ENCODE measurements around the gene PRKG1. TPM values are rescaled to one million over a fixed set of nuclear protein-coding genes. Genes with fewer than 3 reads are reported as not detected.

PRKG1 gene
- total RNA-seq, 1 experiment from 2014 or later: 0.09 TPM

- H3K36me3 ChIP-seq (ENCODE audit: control insufficient read depth, insufficient read depth, low read length): no peaks in the 10 kb centered on the region
- no peaks in the 10 kb centered on the region for H3K4me1 Mint-ChIP-seq (ENCODE audit: low read depth, unreplicated experiment)
- peaks cover 9% of the 10 kb centered on the region for H3K9me3 Mint-ChIP-seq (ENCODE audit: unreplicated experiment)
- no peaks in the 10 kb centered on the region for H3K27me3 Mint-ChIP-seq (ENCODE audit: insufficient read depth, unreplicated experiment)
- H3K27ac Mint-ChIP-seq (ENCODE audit: unreplicated experiment): no peak overlapping the region
- ChIA-PET CTCF (interaction anchor here (0.6 kb wide), 2 partner anchors 463 to 962 kb away, joined by 4 to 5 read pairs; no protein-coding TSS in a partner anchor), POLR2A (no interaction called here)
- no peak overlapping the region for H3K4me3 Mint-ChIP-seq (ENCODE audit: unreplicated experiment)
- H3K9me3 ChIP-seq: peaks cover 5% of the 10 kb centered on the region; the same call in 1 of the 2 replicates
- no TSS peak for BruUV-seq (replicated peaks)
- TF ChIP-seq CTCF (IDR thresholded peaks at IDR 0.05; ENCODE audit: insufficient read depth in 1 of 2, low read depth in 1 of 2, low read length in 1 of 2, severe bottlenecking in 1 of 2, unreplicated experiment in 1 of 2): no peak
- no peak for DNase-seq
- intact Hi-C loops (cut with micrococcal nuclease; ENCODE audit: unreplicated experiment): no loop called here
- H3K4me1 ChIP-seq: no peaks in the 10 kb centered on the region
- no peaks in the 10 kb centered on the region for H3K36me3 Mint-ChIP-seq (ENCODE audit: insufficient read depth, unreplicated experiment)
- H3K27me3 ChIP-seq (replicated peaks; ENCODE audit: control insufficient read depth, insufficient read depth, low read length): no peaks in the 10 kb centered on the region
- H3K4me3 ChIP-seq (ENCODE audit: low read depth, low read length): no peak overlapping the region
These were observed 778.0 kb downstream of the PRKG1 start for GRCh38 chr10:51852297-51852696.

GRCh38 chr10:51857305-51857704 lies 783.0 kb downstream of the PRKG1 start:
- Mint-ChIP-seq H3K4me3 (ENCODE audit: unreplicated experiment) (no peak overlapping the region), H3K4me1 (ENCODE audit: low read depth, unreplicated experiment) (peaks cover 9% of the 10 kb centered on the region), H3K27ac (ENCODE audit: unreplicated experiment) (no peak overlapping the region), H3K27me3 (ENCODE audit: insufficient read depth, unreplicated experiment) (no peaks in the 10 kb centered on the region), H3K9me3 (ENCODE audit: unreplicated experiment) (peaks cover 9% of the 10 kb centered on the region), H3K36me3 (ENCODE audit: insufficient read depth, unreplicated experiment) (no peaks in the 10 kb centered on the region)
- intact Hi-C loops (cut with micrococcal nuclease; ENCODE audit: unreplicated experiment): no loop called here
- Histone ChIP-seq H3K36me3 (ENCODE audit: control insufficient read depth, insufficient read depth, low read length) (no peaks in the 10 kb centered on the region), H3K4me1 (peaks cover 6% of the 10 kb centered on the region), H3K4me3 (ENCODE audit: low read depth, low read length) (no peak overlapping the region), H3K9me3 (no peaks in the 10 kb centered on the region), H3K27me3 (replicated peaks; ENCODE audit: control insufficient read depth, insufficient read depth, low read length) (no peaks in the 10 kb centered on the region)
- TF ChIP-seq CTCF (IDR thresholded peaks at IDR 0.05; ENCODE audit: insufficient read depth in 1 of 2, low read depth in 1 of 2, low read length in 1 of 2, severe bottlenecking in 1 of 2, unreplicated experiment in 1 of 2): no peak
- BruUV-seq (replicated peaks): no TSS peak
- no peak for DNase-seq
- ChIA-PET POLR2A (no interaction called here), CTCF (no interaction called here)

- no peaks in the 10 kb centered on the region for H3K9me3 ChIP-seq
- Mint-ChIP-seq H3K4me1 (ENCODE audit: low read depth, unreplicated experiment) (peaks cover 9% of the 10 kb centered on the region), H3K4me3 (ENCODE audit: unreplicated experiment) (no peak overlapping the region), H3K27me3 (ENCODE audit: insufficient read depth, unreplicated experiment) (no peaks in the 10 kb centered on the region), H3K9me3 (ENCODE audit: unreplicated experiment) (peaks cover 9% of the 10 kb centered on the region), H3K36me3 (ENCODE audit: insufficient read depth, unreplicated experiment) (no peaks in the 10 kb centered on the region), H3K27ac (ENCODE audit: unreplicated experiment) (no peak overlapping the region)
- intact Hi-C loops (cut with micrococcal nuclease; ENCODE audit: unreplicated experiment): no loop called here
- no peak for DNase-seq
- BruUV-seq (replicated peaks): no TSS peak
- no peak overlapping the region for H3K4me3 ChIP-seq (ENCODE audit: low read depth, low read length)
- TF ChIP-seq CTCF (IDR thresholded peaks at IDR 0.05; ENCODE audit: insufficient read depth in 1 of 2, low read depth in 1 of 2, low read length in 1 of 2, severe bottlenecking in 1 of 2, unreplicated experiment in 1 of 2): no peak
- H3K27me3 ChIP-seq (replicated peaks; ENCODE audit: control insufficient read depth, insufficient read depth, low read length): no peaks in the 10 kb centered on the region
- H3K36me3 ChIP-seq (ENCODE audit: control insufficient read depth, insufficient read depth, low read length): no peaks in the 10 kb centered on the region
- CTCF ChIA-PET: no interaction called here
- POLR2A ChIA-PET: no interaction called here
- H3K4me1 ChIP-seq: peaks cover 6% of the 10 kb centered on the region
These were observed 786.0 kb downstream of the PRKG1 start for GRCh38 chr10:51860257-51860656.

All from Caco-2 (cell line).